Measurements from ENCODE around the gene FLVCR2. TPM values are rescaled to one million over a fixed set of nuclear protein-coding genes. Genes with fewer than 3 reads are reported as not detected.

The FLVCR2 gene
- total RNA-seq, 4 donors from 2014 or later: 4.3 to 9.1 (median 6.3) TPM

DNA sequence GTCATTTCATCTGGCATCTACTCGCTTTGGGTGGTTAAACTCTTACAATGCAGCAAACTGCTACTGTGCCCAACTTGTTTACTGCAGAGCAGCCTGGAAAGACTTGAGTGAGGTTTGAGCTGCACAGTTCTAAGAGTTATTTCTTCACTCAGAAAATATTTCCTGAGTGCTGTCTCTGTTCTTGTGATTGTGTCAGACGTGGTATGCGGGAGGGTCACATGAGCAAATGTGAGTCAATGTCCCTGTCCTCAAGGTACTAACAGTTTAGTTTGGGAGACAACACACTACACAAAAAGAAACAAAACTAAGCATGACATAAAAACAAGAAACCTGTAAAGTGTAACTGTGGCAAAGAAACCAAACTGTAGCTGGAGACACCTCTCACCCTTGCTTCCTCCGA, 32.4 kb downstream of the FLVCR2 start:
- no peaks in the 10 kb centered on the region for H3K9me3 ChIP-seq
- 75 to 84% methylated on average over 4 of the region's 4 CpGs for WGBS, 2 donors
- H3K36me3 ChIP-seq: no peaks in the 10 kb centered on the region
- TF ChIP-seq, protein P1, sequence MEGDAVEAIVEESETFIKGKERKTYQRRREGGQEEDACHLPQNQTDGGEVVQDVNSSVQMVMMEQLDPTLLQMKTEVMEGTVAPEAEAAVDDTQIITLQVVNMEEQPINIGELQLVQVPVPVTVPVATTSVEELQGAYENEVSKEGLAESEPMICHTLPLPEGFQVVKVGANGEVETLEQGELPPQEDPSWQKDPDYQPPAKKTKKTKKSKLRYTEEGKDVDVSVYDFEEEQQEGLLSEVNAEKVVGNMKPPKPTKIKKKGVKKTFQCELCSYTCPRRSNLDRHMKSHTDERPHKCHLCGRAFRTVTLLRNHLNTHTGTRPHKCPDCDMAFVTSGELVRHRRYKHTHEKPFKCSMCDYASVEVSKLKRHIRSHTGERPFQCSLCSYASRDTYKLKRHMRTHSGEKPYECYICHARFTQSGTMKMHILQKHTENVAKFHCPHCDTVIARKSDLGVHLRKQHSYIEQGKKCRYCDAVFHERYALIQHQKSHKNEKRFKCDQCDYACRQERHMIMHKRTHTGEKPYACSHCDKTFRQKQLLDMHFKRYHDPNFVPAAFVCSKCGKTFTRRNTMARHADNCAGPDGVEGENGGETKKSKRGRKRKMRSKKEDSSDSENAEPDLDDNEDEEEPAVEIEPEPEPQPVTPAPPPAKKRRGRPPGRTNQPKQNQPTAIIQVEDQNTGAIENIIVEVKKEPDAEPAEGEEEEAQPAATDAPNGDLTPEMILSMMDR (IDR thresholded peaks at IDR 0.05): no peak
- no peak for TF ChIP-seq POLR2A (IDR thresholded peaks at IDR 0.05)
- intact Hi-C loops (cut with DNase I): no loop called here
- peak; percentile 29 to 37 for DNase-seq
- H3K27me3 ChIP-seq: no peaks in the 10 kb centered on the region
- no peak overlapping the region for H3K4me3 ChIP-seq (replicated peaks in 1 of 3)
- H3K4me1 ChIP-seq: peaks cover 46 to 54% of the 10 kb centered on the region in 2 donors
- peak overlapping the region; percentile 88 to 91 (median 90) for H3K27ac ChIP-seq

DNA sequence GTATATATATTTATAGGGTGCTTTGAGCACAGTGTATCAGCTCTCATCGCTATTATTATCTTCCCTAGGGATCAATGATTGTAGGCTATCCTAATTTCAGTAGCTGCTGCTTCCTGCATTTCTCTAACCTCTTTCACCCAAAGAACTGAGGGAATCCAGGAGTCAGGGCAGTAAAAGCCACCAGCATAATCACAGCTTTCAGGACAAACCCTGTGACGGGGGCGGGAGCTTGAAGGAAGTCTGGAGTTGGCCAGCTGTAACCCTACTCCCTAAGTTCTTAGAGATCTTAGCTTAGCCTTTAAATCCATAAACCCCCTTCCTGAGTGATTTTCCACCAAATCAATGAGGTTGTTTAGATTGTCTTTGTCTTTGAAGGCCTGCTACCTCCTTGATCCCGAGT, 33.7 kb downstream of the FLVCR2 start:
- H3K36me3 ChIP-seq: no peaks in the 10 kb centered on the region
- H3K27ac ChIP-seq: peak overlapping the region in 1 of 3 donors; percentile 8
- WGBS, 2 donors: 88 to 91% methylated on average over 4 of the region's 4 CpGs
- no peaks in the 10 kb centered on the region for H3K27me3 ChIP-seq
- no peaks in the 10 kb centered on the region for H3K9me3 ChIP-seq
- DNase-seq: no peak
- H3K4me1 ChIP-seq: peaks cover 35 to 41% of the 10 kb centered on the region in 2 donors
- no peak overlapping the region for H3K4me3 ChIP-seq (replicated peaks in 1 of 3)
- TF ChIP-seq POLR2A (IDR thresholded peaks at IDR 0.05): no peak
- intact Hi-C loops (cut with DNase I): no loop called here

DNA sequence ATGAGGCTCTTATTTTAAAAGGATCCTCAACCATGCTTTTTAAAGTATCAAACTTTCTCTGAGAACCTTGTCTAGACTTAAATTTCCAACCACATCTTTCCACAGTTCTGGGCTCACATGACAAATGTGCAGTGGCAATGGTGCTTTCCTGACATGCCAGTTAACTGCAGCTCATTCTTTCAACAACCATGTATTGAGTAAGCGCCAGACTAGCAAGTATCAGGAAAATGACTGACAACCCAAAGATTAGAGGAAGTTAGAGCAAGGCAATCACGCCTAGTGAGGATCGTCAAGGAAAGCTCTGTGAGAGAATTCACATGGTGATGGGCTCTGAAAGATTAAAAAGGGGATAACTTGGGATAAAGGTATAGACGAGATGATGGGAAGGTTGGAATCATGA, 35.8 kb downstream of the FLVCR2 start:
- no peak overlapping the region for H3K4me3 ChIP-seq (replicated peaks in 1 of 3)
- 69 to 71% methylated on average over 4 of the region's 4 CpGs for WGBS, 2 donors
- no peaks in the 10 kb centered on the region for H3K9me3 ChIP-seq
- H3K27me3 ChIP-seq: no peaks in the 10 kb centered on the region
- no peak overlapping the region for H3K27ac ChIP-seq
- intact Hi-C loops (cut with DNase I): no loop called here
- DNase-seq: no peak
- TF ChIP-seq, protein P1 (IDR thresholded peaks at IDR 0.05): no peak
- TF ChIP-seq POLR2A (IDR thresholded peaks at IDR 0.05): no peak
- H3K4me1 ChIP-seq: peaks cover 24 to 26% of the 10 kb centered on the region in 2 donors
- H3K36me3 ChIP-seq: no peaks in the 10 kb centered on the region

DNA sequence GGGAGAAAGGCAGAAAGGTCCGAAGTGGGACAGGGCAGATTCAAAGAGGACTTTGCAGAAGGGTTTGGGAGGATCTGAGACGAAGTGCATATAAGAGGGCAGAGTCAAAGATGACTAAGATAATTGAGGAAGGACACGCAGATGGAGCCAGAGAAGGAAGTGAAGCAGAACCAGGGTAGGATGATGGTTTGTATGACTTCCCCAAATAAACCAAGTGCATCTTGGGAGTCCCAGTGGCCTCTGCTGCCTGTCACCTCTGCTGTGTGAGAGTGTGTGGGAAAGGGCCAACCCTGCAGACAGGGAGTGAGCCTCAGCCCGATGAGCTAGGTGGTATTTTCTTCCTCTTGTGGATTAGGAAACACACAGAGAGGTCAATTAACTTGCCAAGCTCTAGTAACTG, 36.8 kb downstream of the FLVCR2 start:
- intact Hi-C loops (cut with DNase I): no loop called here
- Histone ChIP-seq H3K36me3 (no peaks in the 10 kb centered on the region), H3K27me3 (no peaks in the 10 kb centered on the region), H3K27ac (no peak overlapping the region), H3K9me3 (no peaks in the 10 kb centered on the region), H3K4me1 (peaks cover 14 to 26% of the 10 kb centered on the region in 2 donors), H3K4me3 (replicated peaks in 1 of 3) (no peak overlapping the region)
- WGBS, 2 donors: 86 to 88% methylated on average over 4 of the region's 4 CpGs
- TF ChIP-seq, protein P1 (IDR thresholded peaks at IDR 0.05): no peak
- no peak for TF ChIP-seq POLR2A (IDR thresholded peaks at IDR 0.05)
- DNase-seq: no peak

DNA sequence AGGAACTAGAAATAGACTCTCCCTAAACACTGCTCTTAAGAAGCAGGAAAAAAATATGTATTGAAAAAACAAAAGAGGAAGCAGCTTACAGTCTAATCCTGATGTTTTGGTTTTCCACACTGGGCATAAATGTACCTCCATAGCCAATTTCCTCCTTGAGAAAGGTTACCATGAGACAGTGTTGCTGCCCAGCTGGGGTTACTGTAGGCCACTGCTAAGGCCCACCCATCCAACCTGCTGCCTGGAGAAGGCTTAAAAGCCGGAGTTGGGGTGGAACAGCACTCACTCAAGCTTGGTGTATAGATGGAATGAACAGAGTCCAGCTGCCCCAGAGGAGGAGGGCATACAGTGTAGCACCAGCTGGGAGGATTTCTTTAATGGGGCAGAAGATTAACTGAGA, 41.1 kb downstream of the FLVCR2 start:
- peak; percentile 46 to 59 for DNase-seq
- no peaks in the 10 kb centered on the region for H3K36me3 ChIP-seq
- TF ChIP-seq, protein P1 (IDR thresholded peaks at IDR 0.05): no peak
- TF ChIP-seq POLR2A (IDR thresholded peaks at IDR 0.05): no peak
- no peak overlapping the region for H3K4me3 ChIP-seq (replicated peaks in 1 of 3)
- H3K9me3 ChIP-seq: no peaks in the 10 kb centered on the region
- H3K27me3 ChIP-seq: no peaks in the 10 kb centered on the region
- peaks cover 0 to 16% of the 10 kb centered on the region in 2 donors for H3K4me1 ChIP-seq
- intact Hi-C loops (cut with DNase I): no loop called here
- WGBS, 2 donors: 56 to 64% methylated on average over 1 of the region's 1 CpG
- H3K27ac ChIP-seq: peak overlapping the region in 1 of 3 donors; percentile 20

DNA sequence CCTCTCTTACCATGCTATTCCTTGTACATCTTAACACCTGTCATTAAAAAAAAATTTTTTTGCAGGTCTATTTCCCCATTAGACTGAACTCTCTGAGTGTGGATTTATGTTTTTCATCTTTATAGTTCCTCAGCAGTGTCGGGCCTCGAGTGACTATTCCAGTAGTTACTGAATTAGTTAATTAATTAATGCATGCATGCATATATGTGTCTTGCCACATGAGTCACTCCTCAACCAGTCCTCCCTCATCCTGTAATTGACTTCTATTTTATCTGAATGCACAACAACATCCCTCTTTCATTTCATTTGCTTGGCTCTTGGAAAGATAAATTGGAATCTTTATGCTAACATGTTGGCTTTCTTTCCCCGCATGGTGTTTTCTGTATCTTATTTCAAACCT, 46.6 kb downstream of the FLVCR2 start:
- no peak for DNase-seq
- H3K4me3 ChIP-seq (replicated peaks in 1 of 3): no peak overlapping the region
- H3K9me3 ChIP-seq: no peaks in the 10 kb centered on the region
- TF ChIP-seq, protein P1 (IDR thresholded peaks at IDR 0.05): no peak
- TF ChIP-seq POLR2A (IDR thresholded peaks at IDR 0.05): no peak
- H3K4me1 ChIP-seq: peaks cover 0 to 17% of the 10 kb centered on the region in 2 donors
- 83 to 96% methylated on average over 3 of the region's 3 CpGs for WGBS, 2 donors
- no peak overlapping the region for H3K27ac ChIP-seq
- intact Hi-C loops (cut with DNase I): no loop called here
- no peaks in the 10 kb centered on the region for H3K36me3 ChIP-seq
- H3K27me3 ChIP-seq: no peaks in the 10 kb centered on the region
